HG03442 (cell line): ENCODE measurements around the gene UBASH3A.

Source experiments
- ATAC-seq: cut with Tn5 transposase; IDR thresholded peaks from one replicate; pipeline ENCODE4 v1.9.1; 2021; ENCODE audit warnings: mild to moderate bottlenecking, moderate library complexity; ENCODE audit not compliant: unreplicated experiment

UBASH3A gene

DNA sequence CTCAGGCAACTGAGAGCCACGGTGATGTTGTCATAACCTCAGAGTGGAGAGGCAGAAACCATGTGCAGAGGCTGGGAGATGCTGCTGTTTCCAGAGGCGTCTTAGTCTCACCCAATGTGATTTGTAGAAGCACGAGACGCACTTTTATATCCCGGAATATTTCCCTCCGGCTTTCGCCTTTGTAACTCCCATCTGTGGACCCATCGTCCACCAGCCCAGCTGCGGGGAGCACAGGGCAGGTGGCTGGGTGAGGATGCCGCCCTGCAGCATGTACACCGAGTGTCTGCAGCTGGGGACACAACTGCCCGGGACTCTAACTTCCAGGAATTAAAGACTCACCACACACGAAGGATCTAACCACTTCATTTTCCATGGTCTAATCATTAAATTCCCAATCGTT is 43.5 kb downstream of the UBASH3A start:
- no peak for ATAC-seq

GRCh38 chr21:42447732-42448131 is 44.0 kb downstream of the UBASH3A start:
- no peak for ATAC-seq

- no peak for ATAC-seq
Measured at GRCh38 chr21:42448686-42449085, 45.0 kb downstream of the UBASH3A start.

GRCh38 chr21:42451941-42452340 is 48.2 kb downstream of the UBASH3A start:
- no peak for ATAC-seq

GRCh38 chr21:42452401-42453223 is 48.9 kb downstream of the UBASH3A start:
- ATAC-seq: no peak

- ATAC-seq: no peak
Measured at GRCh38 chr21:42453224-42453985, 49.7 kb downstream of the UBASH3A start.

DNA sequence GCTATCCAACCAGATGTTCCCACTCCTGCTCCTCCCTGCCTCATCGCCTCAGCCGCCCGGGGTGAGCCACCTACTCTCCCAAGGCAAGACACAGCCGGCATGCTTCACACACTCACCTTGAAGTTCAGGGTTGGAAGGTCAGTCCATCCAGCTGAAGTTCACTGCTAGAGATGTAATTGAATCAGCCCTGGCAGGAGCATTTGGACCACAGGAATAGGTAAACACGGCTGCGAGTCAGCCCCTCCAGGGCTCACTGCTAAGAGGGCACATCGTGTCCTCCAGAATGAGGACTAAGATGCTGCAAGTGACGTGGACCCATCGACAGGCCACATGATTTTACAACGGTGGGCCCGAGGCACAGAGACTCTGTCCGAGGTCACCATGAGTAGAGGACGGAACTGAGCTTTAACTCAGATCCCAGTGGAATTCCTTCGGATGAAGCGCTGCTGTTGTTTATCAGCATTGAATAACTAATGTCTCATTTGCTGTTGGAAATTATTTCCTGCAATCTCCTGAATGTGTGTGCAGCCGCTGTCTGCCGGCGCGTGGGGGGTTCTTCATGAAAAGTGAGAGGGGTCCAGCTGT is 50.4 kb downstream of the UBASH3A start:
- no peak for ATAC-seq

DNA sequence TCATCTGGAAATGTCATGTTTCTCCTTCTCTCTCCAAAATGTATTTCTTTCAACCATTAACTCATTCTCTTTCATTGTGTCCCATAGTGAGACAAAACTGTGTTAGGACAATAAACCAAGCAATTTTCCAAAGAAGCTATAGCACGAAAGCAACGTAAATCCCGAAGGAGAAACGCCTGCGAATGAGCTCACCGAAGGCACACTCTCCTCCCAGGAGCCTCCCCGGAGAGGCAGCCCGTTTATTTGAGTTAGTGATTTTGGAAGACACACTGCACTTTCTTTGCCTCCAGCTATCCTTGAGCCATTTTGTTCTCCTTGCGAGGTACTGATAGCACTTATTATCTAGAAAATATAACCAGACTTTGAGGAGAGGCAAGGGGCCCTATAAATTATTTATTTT is 51.1 kb downstream of the UBASH3A start:
- no peak for ATAC-seq

- ATAC-seq: no peak
Measured at GRCh38 chr21:42455196-42455595, 51.5 kb downstream of the UBASH3A start.

DNA sequence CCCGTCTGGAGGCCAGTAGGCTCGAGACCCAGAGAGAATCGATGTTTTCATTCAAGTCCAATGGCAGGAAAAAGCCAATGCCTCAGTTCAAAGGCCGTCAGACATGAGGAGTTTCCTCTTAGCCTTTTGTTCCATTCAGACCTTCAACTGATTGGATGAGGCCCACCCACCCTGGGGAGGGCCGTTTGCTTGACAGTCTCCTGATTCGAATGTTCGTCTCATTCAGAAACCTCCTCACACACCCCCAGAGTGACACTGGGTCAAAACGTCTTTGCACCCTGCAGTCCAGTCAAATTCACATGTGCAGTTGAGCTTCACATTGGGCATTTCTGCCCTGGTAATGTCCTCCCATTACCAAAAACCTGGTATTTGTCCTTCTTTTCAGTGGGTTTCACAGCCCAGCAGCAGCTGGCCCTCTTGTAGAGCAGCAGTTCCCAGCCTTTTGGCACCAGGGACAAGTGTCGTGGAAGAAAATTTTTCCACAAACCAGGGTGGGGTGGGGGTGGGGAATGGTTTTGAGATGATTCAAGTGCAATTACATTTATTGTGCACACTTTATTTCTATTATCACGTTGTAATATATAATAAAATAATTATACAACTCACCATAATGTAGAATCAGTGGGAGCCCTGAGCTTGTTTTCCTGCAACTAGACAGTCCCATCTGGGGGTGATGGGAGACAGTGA is 52.2 kb downstream of the UBASH3A start:
- no peak for ATAC-seq

DNA sequence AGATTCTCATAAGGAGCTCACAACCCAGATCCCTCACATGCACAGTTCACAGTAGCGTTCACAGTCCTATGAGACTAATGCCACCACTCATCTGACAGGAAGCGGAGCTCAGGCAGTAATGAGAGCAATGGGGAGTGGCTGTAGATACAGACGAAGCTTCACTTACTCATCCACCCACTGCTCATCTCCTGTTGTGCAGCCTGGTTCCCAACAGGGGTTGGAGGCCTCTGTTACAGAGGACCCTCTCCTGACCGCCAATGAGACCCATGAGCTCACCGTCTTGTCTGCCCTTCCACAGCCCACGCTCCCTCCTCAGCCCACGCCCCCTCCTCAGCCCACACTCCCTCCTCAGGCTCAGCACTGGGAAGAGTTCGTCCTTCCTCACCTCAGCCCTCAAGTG is 52.8 kb downstream of the UBASH3A start:
- ATAC-seq: no peak

GRCh38 chr21:42459082-42459460 is 55.4 kb downstream of the UBASH3A start:
- no peak for ATAC-seq

DNA sequence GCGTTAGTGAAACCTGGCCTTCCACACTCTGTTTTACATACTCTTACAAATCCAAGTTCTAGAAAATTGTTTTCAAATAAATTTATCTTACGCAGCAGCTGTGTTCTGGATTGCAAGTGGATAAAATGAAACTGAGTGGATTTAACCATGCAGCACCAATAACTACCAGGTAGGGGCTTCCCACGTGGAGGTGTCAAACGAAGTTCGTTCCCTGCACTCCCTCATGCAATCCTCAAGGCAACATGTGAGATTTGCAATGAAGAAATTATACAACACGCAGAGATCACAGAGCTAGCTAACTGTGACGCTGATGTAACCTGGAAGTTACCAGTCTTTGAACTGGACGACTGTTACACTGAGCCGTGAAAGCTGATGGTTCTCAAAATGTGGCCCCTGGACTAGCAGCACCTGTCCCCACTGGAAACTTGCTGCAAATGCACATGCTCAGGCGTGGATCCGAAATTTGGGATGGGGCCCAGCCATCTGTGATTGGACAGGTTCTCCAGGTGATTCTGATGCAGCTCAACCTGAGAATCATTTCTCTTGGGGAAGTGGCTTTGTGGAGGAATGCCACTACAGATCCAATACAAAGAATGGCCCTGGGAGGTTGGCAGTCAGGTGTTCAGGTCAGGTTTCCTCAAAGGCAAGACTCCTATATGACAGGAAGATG is 56.0 kb downstream of the UBASH3A start:
- ATAC-seq: no peak

DNA sequence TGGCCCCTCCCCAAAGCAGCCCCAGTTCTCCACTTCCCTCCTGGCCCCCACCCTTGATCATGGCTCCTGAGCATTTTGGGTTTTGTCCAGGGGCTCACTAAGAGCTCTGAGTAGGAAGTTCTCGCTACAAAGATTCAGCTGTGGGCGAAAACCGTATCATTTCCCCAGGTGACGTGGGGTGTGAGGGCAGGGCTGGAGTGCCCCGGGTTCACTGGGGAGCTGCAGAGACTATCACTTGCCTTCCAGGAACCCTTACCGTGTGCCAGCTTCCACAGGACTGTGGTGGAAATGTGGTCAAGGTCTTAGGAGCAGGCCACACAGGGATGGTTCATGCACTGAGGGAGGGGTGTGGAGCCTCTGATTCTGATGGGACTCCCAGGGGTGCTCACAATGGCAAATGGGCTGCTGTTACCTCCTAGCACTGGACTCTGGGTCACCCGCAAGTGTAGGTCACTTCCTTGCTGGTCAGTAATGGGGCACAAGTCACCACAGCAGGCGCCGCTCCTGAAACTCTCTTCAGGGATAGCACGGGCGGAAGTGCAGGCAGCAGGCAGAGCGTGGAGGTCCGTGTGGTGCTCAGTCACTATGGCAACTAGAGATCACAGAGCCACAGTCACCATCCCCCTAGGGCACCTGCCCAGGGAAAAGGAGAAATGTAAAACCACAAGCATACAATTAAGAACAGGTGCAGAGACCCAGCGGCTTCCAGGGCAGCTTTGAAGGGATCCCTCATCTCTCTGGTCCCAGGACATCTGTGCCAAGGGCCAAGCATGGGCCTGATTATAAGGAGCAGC is 56.9 kb downstream of the UBASH3A start:
- ATAC-seq: peak; percentile 54

GRCh38 chr21:42461185-42461520 is 57.5 kb downstream of the UBASH3A start:
- no peak for ATAC-seq

- ATAC-seq: no peak
Measured at GRCh38 chr21:42461881-42462877, 58.5 kb downstream of the UBASH3A start.

DNA sequence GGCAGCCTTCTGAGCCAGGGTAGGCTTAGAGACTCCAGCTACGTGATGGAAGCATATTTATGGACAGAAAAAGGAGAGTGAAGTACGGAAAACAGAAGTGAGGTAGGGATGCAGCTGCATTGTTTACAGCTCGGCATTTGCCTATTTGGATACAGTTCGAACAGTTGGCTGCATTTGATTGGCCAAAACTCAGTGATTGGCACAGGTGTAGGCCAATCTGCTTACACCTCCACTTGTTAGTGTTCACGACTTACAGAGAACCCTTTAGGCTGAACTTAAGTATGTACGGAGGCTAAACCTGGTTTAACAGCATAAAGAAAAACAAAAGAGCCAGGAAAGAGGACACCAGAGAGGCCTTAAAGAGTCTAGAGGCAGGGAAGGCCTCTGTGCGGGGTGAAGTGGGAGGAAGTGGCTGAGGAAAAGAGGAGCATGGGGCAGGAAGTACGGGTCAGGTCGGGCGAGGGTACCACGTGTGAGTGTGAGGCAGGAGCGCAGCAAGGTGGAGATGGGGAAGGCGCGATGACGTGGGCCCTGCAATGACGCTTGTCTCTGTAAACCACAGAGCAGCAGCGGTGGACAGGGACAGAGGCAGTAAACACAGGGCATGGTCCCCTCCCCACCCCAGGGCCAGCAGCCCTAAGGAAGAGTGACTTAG is 60.3 kb downstream of the UBASH3A start:
- ATAC-seq: no peak

DNA sequence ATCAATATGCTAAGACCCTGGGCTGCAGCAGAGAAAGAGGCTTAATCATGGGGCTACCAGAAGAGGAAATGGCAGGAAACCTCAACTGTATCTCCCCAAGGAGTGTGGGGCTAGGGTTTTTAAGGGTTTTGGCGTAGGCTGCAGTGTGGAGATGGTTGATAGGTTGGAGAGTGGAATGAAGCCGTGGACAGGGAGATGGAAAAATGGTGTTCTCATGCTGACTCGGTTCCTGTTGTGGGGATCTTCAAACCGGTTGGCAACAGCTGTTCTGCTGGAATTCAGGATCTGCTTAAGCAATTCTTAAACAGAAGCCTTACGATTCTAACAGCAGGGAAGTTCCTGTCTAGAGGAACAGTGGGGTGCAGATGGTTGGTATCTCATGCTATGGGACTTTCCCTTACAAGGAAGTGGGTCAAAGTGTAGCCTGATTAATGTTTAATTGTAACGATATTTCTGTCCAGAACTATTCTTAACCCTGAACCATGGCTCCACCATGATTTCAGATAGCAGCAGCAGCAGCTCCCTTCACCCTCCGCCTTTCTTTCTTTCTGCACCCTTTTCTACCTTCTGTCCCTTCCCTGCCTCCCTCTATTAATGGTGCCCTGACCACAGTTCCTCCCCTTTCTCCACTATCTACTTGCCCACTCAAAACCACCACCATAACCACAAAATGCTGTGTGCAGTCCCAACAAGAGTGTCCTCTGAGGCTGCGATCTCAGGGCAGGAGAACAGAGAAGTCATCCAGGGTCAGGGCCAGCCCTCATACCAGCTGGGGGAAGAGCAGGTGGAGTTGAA is 61.5 kb downstream of the UBASH3A start:
- ATAC-seq: no peak
